Stimulated activated CD8-positive, alpha-beta memory T cell treated with anti-CD3 and anti-CD28 coated beads, Interleukin-7, amount 100 ng/mL, for 1 hour (primary cell): ENCODE measurements around the gene PRB2.
"Not testable (repeated sequence)": the region's sequence is repeated elsewhere in the genome, so short reads cannot be mapped to it uniquely, and the experiment has no call there.

Experiments
- DNase-seq, 2 donors: peaks; one replicate each; pipeline ENCODE4 v3.0.0-alpha.2; 2020; ENCODE audit warnings: low read depth in 2 of 2

The PRB2 gene

DNA sequence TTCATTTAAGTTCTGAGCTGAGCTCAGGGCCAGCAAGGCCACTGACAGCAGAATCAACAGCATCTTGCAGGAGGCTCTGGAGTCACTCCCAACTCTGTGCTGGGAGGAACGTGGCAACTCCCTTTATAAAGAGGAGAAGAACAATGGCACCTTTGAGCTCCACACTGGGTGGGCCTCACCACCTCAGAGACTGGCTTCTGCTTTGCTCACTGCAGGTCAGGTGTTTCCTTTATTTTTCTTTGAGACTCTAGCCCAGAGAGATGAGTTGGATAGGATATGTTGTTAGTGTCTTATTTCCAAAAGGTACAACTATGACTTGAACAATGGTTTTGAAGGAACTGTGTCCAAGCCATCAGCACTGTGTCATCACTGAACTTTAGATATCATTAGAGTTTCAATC lies at the start of gene PRB2:
PRB2 (minus strand) TSS at position 101 of the 400 bp plus-strand sequence; CDS start at position 63, 38 bp downstream.
- not testable (repeated sequence) for DNase-seq

DNA sequence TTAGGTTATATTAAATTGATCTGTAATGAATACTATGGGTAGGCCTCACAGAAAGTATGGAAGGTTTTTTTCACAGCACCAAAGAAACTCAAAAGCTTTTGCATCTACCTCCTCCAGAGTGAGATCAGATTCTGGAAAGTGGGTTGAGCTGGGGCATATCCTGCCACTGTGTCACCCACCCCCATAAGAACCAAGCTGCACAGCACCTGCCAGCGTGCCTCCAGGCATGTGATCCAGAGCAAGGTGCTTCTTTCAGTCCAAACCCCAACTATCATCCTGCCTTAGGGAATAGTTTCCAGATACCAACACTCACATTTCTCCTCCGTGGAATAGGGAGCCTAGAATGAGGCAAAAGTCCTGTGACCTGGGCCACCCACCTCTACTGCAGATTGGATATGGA lies 42.6 kb upstream of the PRB2 start:
- no peak for DNase-seq

DNA sequence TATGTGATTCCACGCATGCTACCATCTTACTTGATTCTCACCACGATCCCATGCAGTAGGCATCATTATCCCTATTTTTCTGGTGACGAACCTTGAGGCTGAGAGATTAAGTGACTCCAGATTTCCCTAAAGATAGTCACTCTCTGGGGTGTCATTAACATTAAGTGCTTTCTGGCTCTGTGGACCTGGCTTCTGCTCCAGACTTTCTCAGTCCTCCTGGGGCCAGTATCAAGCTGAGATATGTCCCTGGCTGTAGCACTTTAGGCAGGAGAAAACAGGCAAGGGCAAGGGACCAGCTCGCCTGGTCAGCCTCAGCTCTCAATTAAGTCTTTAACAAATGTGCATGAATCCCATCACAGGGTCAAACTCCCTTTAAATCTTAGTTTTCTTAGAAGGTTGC lies 38.3 kb upstream of the PRB2 start:
- no peak for DNase-seq

DNA sequence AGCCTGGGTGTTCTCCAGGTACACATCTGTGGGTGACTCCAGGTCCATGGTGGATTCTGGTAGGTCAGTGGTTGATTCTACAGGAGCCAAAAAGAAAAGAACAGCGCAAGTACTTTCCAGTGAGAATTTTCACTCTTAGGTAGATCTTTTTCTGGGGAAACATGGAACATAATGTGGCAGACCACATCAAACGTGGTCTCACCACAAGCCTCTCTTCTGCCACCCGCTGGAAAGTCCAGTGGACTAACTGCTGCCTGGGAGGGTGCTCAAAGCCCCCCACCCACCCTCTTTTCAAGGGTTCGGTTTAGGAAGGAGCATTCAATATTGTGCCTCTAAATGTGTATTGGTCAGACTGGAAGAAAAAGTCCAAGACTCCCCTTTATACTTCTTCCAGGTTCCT lies 36.1 kb upstream of the PRB2 start:
- no peak for DNase-seq

DNA sequence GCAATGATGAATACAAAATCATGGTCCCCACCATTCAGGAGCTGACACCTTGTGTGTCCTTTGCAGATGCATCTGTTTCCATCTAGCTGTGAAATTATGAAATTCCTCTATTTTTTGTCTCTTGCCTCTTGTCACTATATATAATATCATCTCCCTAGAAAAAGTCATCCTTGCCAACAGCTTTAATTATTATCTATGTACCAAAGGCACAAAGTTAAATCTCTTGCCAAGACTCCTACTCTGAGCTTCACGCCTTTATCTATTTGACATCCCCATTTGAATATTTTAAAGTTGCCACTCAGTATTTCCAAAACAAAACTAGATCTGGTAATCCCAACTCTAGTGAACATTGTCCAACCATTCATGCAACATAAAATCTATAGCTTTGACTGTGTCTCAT lies 32.0 kb upstream of the PRB2 start:
- DNase-seq = no peak

DNA sequence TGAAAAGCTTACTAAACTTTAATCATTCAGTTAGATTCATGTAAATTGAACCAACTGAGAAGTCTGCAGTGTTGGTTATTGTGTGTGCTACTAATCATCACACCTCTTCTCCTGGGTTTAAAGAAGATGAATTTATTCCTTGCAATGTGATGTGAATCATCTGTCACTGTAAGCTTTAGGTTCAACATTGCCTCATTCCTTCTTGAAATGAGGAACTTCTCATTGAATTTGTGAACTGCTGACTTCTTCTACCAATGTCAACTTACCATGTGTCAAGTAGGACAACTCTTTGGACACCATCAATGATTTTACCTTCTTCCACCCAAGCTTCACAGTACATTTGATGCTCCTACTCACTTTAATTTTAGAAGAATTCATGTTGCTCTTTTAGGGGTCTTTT lies 17.4 kb upstream of the PRB2 start:
- DNase-seq = no peak

DNA sequence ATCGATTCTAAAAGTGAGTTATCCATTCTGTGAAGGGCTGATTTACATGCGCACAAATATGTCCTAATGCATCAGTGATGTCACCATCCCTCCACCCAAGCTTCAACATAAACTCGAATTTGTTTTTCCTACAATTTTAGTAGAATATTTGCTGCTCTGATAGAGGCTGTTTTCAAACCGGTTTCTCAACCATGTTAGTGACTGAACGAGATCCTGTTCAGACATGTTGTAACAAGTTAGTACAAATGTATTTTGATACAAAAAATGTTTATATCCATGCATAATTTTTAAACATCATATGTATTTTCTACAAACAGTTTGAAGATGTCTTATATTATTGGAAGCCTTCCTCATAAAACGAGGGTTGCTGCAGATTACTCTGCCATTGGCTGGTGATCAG lies 12.7 kb upstream of the PRB2 start:
- DNase-seq = no peak

DNA sequence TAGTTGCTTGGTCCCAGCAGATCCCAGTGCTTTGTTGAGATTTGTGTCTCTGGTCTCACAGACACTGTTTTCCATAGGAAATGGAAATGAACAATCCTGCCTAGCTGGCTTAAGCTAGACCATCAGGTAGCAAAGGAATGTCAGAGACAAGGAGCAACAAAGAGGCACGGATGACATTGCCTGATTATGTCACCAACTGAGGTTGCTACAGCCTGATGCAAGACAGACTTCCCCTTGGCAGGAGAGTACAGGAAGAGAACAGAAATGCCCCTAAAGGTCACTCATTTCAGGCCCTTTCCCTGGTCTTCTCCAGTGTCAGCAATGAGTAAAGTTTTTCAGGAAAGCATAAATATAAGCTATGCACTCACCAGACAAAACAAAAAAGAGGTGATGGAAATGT lies 2.0 kb upstream of the PRB2 start:
- DNase-seq = no peak

DNA sequence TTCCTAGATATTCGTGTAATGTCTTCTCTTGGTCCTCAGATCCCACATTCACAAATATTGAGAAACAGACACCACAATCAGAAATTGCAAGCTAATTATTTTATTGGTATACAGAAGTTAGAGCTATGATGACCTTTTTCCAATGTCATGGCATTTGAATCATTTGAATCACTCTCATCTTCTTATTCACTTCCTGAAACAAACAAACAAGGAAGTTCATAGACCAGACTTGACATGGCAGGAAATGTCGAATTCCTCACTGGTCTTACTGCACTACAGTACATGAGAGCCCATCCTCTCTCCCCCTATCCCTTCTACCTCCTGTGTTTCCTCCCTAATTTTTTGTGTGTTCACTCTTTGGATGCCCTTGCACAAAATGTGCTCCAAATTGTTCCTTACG lies 3.9 kb downstream of the PRB2 start:
- not testable (repeated sequence) for DNase-seq

DNA sequence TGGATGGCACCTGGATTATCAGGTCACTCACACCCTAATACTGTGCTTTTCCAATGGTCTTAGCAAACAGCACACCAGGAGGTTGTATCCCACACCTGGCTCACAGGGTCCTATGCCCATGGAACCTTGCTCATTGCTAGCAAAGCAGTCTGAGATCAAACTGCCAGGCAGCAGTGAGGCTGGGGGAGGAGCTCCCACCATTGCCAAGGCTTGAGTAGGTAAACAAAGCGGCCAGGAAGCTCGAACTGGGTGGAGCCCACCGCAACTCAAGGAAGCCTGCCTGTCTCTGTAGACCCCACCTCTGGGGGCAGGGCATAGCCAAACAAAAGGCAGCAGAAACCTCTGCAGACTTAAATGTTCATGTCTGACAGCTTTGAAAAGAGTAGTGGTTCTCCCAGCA lies 17.9 kb downstream of the PRB2 start:
- not testable (repeated sequence) for DNase-seq

DNA sequence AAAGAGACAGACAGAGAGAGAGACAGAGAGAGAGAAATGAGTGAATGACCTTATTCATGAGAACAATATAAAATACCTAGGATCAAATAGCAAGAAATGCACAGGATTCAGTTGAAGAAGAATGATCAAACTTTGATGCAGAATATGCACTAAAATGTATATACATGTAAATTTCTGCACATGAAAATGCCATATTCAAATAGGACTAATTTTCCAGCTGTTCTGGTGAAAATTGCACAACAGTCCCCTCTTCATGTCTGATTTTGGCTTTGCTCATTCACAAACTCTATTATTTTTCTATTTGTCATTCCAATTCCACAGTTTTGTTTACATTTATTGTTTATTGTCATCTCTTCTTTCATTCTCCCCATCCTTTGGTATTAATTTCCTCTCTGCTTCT lies 34.2 kb downstream of the PRB2 start:
- no peak for DNase-seq

DNA sequence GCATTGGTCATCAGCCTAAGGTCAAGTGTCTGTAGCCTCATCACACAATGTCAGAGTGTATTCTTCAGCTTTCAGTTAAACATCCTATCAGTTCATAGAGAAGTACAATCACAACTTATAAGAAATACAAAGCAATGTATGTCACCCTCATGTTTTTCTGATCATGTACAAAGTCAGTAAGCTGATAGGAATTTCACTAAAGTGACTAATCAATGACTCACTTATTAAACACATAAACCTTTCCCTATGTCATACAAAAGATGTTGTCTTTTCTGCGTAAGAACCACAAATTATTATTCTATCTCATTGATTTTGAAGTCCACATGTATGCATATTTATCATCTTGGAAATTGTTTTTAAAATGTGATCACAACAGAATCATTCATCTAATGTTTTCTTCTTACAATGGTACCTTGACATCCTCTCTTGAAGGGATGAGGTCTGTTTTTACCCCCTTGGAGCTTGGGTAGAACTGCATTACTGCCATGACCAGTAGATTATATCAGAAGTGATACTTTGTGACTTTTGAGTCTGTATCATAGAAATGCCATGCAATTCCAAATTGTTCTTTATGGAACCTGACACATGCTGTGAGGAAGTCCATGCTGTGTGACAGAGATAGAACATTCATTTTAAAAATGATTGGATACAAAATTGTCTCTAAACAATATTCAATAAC lies 35.0 kb downstream of the PRB2 start:
- DNase-seq = not testable (repeated sequence)

DNA sequence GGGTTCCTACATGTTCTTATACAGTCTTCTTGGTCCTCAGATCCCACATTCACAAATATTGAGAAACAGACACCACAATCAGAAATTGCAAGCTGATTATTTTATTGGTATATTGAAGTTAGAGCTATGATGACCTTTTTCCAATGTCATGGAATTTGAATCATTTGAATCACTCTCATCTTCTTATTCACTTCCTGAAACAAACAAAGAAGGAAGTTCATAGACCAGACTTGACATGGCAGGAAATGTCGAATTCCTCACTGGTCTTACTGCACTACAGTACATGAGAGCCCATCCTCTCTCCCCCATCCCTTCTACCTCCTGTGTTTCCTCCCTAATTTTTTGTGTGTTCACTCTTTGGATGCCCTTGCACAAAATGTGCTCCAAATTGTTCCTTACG lies 43.6 kb downstream of the PRB2 start:
- not testable (repeated sequence) for DNase-seq

DNA sequence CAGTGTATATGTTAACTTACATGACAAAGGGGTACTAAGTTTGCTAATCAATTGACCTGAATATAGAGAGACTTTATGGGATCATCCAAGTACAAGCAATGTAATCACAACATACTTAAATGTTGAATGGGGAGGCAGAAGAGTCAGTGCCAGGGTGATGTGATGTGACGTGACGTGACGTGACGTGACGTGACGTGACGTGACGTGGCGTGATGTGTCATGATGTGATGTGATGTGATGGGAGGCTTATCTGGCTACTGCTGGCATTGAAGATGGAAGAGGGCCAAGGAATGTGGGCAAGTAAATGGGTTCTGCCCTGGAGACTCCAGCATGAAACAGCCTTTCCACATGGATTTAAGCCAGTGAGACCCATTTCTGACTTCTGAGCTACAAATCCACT lies 46.9 kb downstream of the PRB2 start:
- DNase-seq = no peak

DNA sequence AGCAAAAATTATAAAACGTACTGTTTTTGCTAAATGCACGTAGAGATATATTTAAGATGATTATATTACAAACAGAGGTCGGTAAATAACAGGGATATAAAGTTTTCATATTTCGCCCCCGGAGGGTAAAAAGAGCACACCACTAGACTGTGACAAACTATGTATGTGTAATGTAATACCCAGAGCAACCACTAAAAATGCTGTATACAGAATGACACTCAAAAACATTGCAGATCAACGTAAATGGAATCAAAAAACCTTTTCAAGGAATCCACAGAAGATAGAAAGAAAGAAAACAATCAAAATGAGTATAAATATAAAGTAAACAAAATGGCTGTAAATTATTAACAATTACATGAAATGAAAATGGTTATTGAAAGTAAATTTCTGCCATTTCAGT lies 47.6 kb downstream of the PRB2 start:
- no peak for DNase-seq

DNA sequence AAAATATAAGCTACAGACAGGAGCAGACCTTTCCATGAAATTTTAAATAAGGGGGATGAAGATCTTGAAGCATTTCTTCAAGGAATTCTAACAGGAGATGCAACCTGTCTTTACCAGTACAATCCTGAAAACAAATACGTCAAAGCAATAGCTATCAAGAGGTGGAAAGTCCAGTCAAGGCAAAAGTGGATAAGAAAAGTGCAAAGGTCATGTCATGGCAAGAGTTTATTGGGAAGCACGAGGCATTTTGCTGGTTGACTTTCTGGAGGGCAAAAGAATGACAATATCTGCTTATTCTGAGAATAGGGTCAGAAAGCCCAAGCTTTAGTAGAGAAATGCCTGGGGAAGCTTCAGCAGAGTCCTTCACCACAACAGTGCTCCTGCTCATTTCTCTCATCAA lies 50.9 kb downstream of the PRB2 start:
- DNase-seq = no peak
